Left renal cortex interstitium (tissue), 4 donors: ENCODE data around the gene CFAP57. TPM values are rescaled to one million over a fixed set of nuclear protein-coding genes. Genes with fewer than 3 reads are reported as not detected.
"Not testable (repeated sequence)": the region's sequence is repeated elsewhere in the genome, so short reads cannot be mapped to it uniquely, and the experiment has no call there.

ENCODE experiments used
- DNase-seq, 4 donors: peaks; one replicate each; pipeline ENCODE4 v3.0.0-alpha.2; 2013; ENCODE audit warnings: low read depth in 4 of 4, low spot score in 2 of 4, missing footprints in 1 of 4
- polyA plus RNA-seq, 4 donors: library from polyadenylated mRNA; unstranded; fragments of 120-200 nt; gene quantifications; one replicate each; pipeline ENCODE4 v1.2.1, GENCODE V29; 2013; ENCODE audit not compliant: insufficient read length in 4 of 4

CFAP57 gene
- polyA plus RNA-seq, 4 donors: 2.8 to 4.9 (median 4.0) TPM

- no peak for DNase-seq
Observed at GRCh38 chr1:43171312-43171875, 736 bp upstream of the CFAP57 start.

DNA sequence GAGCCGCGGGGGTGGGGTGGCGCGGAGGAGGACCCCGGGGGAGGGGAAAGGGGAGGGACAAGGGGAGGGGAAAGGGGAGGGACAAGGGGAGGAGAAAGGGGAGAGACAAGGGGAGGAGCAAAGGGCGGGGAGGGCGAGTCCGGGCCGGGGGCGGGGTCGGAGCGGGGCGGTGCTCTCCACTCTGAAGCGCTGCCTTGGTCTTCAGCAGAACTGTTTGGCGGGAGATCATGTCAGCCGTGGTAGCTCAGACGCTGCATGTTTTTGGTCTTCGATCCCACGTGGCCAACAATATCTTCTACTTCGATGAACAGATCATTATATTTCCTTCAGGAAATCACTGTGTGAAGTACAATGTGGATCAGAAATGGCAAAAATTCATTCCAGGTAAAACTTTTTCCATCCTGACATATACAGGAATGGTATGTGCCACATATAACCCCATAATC lies 420 bp downstream of the CFAP57 start:
- no peak for DNase-seq

DNA sequence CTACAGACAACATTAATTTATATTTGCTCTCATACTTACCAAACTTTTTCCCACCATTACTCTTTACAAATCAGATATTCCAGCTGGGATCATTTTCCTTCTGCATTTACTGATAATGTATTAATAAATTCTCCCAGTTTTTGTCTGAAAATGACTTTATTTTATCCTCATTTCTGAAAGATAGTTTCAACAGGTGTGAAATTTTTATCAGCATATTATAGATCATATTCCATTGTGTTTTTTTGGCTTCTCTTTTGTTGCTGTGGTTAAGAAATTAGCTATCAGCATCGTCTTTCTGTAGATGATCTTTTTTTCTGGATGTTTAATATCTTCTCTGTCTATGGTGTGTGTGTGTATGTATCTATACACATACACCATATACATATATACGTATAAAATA lies 2.7 kb downstream of the CFAP57 start:
- DNase-seq: no peak

DNA sequence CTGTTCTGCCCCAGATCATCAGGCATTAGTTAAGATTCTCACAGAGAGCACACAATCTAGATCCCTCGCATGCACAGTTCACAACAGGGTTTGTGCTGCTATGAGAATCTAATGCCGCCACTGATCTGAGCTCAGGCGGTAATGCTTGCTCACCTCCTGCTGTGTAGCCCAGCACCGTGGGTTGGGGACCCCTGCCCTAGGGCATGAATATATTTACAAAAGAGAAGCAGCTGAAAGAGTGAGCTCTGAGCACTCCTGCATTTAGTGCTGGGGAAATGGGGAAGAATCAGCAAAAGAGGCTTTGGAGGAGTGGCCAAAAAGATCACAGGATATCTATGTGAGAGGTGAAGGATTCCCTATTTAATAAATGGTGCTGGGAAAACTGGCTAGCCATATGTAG lies 5.6 kb downstream of the CFAP57 start:
- no peak for DNase-seq

DNA sequence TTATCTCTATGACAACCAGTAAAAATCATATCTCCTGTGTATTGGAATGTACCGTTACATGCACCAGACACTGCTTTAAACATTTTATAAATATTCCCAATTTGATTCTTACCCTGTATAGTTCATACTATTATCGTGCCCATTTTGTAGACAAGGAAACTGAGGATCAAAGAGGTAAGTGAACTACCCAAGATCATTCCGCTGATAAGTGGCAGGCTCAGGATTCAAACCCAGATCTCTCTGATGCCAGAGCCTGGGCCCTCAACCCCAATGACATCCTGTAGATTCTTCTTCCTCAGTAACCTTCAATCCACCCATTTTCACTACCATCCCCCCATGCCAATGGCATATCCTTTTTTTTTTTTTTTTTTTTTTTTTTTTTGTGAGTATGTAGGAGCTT lies 12.3 kb downstream of the CFAP57 start:
- no peak for DNase-seq

DNA sequence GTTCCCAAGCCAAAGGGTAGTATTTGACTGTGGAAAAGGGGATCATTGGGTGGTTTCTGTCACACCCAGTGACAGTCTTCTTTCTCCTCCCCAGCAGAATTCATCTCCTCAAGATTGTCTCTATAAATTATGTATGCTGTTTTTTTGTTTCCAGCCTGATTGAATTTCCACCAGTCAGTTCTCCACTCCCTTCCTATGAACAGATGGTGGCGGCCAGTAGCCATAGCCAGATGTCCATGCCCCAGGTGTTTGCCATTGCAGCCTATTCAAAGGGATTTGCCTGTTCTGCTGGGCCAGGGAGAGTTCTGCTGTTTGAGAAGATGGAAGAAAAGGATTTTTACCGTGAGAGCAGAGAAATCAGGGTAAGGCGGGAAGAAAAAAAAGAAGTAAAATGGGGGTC lies 12.9 kb downstream of the CFAP57 start:
- DNase-seq: no peak

GRCh38 chr1:43188106-43188505 lies 16.0 kb downstream of the CFAP57 start:
- DNase-seq: no peak

GRCh38 chr1:43194509-43194908 lies 22.4 kb downstream of the CFAP57 start:
- DNase-seq: no peak

- DNase-seq: no peak
Observed at GRCh38 chr1:43197343-43198127, 25.4 kb downstream of the CFAP57 start.

- DNase-seq: no peak
Observed at GRCh38 chr1:43199093-43199726, 27.1 kb downstream of the CFAP57 start.

GRCh38 chr1:43203859-43204258 lies 31.7 kb downstream of the CFAP57 start:
- DNase-seq: no peak

- DNase-seq: no peak
Observed at GRCh38 chr1:43204394-43204793, 32.3 kb downstream of the CFAP57 start.

DNA sequence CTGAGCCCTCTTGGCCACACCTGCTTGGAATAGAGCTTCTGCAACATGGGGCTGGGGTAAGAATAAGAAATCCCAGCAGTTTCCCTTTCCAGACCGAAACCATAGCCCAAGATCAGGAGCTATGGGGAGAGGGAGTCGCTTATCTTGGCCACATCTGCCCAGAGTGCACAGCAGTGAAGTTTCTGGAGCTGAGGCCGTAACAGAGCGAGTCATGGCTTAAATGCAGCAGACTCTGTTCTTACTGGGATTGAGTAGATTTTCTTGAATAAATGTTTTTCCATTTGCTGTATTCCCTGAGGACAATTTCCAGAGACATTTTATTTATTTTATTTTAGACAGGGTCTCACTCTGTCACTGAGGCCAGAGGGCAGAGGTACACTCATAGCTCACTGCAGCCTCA lies 33.5 kb downstream of the CFAP57 start:
- no peak for DNase-seq

DNA sequence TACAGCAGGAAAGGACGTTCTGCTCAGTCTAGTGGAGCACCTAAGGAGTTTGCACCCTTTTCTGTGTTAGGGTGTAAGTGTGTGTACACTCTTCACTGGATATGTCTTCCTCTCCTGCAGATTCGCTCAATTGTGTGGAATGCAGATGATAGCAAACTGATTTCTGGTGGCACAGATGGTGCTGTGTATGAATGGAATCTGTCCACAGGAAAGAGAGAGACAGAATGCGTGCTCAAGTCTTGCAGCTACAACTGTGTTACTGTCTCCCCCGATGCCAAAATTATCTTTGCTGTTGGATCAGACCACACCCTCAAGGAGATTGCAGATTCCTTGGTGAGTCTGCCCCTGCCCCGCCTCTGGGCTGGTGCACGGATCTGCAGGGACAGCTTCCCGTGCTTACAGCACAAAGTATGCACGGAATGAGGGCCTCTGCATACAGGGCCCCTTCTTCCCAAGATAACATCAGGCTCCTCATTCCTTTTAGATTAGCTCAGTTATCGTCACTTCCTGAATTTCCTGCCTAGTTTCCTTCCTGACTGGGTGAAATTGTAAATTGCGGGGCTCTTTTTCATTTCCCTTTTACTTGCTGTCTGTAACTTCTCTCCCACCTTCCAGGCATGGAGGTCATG lies 34.6 kb downstream of the CFAP57 start:
- peak in 3 of 4 donors; percentile 23 to 54 (median 34) for DNase-seq

- no peak for DNase-seq
Observed at GRCh38 chr1:43207229-43207853, 35.2 kb downstream of the CFAP57 start.

GRCh38 chr1:43208277-43208676 lies 36.1 kb downstream of the CFAP57 start:
- DNase-seq: not testable (repeated sequence)

GRCh38 chr1:43214501-43215444 lies 42.6 kb downstream of the CFAP57 start:
- no peak for DNase-seq

DNA sequence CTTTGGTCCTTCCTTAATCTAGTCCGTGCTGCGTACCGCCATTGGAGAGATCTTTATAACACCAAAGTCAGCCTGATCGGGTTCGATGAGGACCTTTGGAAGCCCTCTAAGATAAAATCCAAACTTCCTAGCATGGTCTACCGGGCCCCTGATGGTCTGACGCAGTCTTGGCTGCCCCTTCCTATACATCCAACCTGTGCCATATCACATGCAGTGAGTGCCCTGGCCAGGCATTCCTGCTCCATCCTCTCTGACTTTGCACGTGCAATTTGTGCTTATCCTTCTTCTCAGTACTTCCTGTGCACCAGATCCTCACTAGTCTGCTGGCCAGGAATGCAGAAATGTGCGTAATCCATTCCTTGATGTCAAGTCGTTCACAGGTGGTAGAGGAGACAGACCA lies 45.6 kb downstream of the CFAP57 start:
- DNase-seq: no peak

GRCh38 chr1:43220905-43221778 lies 49.0 kb downstream of the CFAP57 start:
- DNase-seq: no peak
